WERI-Rb-1 (cell line): ENCODE results near the gene TMOD3.

ENCODE experiments used
- DNase-seq: peaks from one replicate; pipeline ENCODE4 v3.0.0-alpha.2; 2020
- H3K27ac ChIP-seq: fragments of 250-450 bp; sonication (Bioruptor Pico); 2 replicates; pipeline ENCODE4 v1.5.1; 2020; ENCODE audit warnings: mild to moderate bottlenecking, moderate library complexity
- H3K27me3 ChIP-seq: fragments of 250-450 bp; sonication (Bioruptor Pico); 2 replicates; pipeline ENCODE4 v1.5.1; 2021; ENCODE audit warnings: mild to moderate bottlenecking, low read depth, moderate library complexity; ENCODE audit not compliant: insufficient read depth, severe bottlenecking
- H3K36me3 ChIP-seq: fragments of 250-450 bp; sonication (Bioruptor Pico); 2 replicates; pipeline ENCODE4 v1.5.1; 2020; ENCODE audit warnings: mild to moderate bottlenecking, moderate library complexity
- H3K4me3 ChIP-seq: 2 replicates; pipeline ENCODE4 v1.5.1; 2011; ENCODE audit warnings: low read depth, mild to moderate bottlenecking, control low read depth, low read length
- H3K9me3 ChIP-seq: fragments of 250-450 bp; sonication (Bioruptor Pico); 2 replicates; pipeline ENCODE4 v1.5.1; 2021; ENCODE audit warnings: mild to moderate bottlenecking, moderate library complexity; ENCODE audit not compliant: severe bottlenecking
- CTCF ChIP-seq: IDR thresholded peaks from 2 replicates; pipeline ENCODE4 v1.5.1; 2011; ENCODE audit warnings: low read depth, mild to moderate bottlenecking, control low read depth, inconsistent platforms, low read length

TMOD3 gene

DNA sequence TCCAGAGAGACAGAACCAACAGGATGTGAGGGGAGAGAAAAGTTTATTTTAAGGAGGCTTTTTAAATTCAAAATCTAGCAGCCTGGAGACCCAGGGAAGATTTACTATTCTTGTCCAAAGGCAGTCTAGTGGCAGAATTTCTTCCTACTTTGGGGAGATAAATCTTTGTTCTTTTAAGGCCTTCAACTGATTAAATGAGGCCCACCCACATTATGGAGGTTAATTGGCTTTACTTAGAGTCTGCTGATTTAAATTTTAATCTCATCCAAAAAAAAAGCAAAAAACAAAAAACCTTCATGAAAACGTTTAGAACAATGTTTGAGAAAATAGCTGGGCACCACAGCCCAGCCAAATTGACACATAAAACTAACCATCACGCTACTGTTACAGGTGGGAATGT is 41.3 kb downstream of the TMOD3 start:
- Histone ChIP-seq H3K9me3 (no peaks in the 10 kb centered on the region), H3K27me3 (no peaks in the 10 kb centered on the region), H3K36me3 (peaks cover 15% of the 10 kb centered on the region), H3K4me3 (no peak overlapping the region), H3K27ac (no peak overlapping the region)
- no peak for TF ChIP-seq CTCF
- no peak for DNase-seq

- Histone ChIP-seq H3K9me3 (no peaks in the 10 kb centered on the region), H3K27ac (no peak overlapping the region), H3K36me3 (peaks cover 8% of the 10 kb centered on the region), H3K4me3 (no peak overlapping the region), H3K27me3 (no peaks in the 10 kb centered on the region)
- no peak for TF ChIP-seq CTCF
- no peak for DNase-seq
Measured at GRCh38 chr15:51874751-51875644, 45.5 kb downstream of the TMOD3 start.

DNA sequence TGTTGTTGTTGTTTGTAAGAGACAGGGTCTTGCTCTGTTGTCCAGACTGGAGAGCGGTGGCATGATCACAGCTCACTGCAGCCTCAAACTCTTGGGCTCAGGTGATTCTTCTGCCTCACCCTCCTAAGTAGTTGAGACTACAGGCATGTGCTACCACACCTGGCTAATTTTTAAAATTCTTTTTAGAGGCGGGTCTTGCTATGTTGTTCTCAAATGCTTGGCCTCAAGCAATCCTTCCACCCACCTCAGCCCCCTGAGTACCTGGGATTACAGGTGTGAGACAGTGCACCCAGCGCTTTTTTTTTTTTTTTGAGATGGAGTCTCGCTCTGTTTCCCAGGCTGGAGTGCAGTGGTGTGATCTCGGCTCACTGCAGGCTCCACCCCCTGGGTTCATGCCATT is 46.7 kb downstream of the TMOD3 start:
- Histone ChIP-seq H3K27ac (no peak overlapping the region), H3K27me3 (no peaks in the 10 kb centered on the region), H3K36me3 (peaks cover 3% of the 10 kb centered on the region), H3K9me3 (no peaks in the 10 kb centered on the region), H3K4me3 (no peak overlapping the region)
- no peak for TF ChIP-seq CTCF
- DNase-seq, result no peak

DNA sequence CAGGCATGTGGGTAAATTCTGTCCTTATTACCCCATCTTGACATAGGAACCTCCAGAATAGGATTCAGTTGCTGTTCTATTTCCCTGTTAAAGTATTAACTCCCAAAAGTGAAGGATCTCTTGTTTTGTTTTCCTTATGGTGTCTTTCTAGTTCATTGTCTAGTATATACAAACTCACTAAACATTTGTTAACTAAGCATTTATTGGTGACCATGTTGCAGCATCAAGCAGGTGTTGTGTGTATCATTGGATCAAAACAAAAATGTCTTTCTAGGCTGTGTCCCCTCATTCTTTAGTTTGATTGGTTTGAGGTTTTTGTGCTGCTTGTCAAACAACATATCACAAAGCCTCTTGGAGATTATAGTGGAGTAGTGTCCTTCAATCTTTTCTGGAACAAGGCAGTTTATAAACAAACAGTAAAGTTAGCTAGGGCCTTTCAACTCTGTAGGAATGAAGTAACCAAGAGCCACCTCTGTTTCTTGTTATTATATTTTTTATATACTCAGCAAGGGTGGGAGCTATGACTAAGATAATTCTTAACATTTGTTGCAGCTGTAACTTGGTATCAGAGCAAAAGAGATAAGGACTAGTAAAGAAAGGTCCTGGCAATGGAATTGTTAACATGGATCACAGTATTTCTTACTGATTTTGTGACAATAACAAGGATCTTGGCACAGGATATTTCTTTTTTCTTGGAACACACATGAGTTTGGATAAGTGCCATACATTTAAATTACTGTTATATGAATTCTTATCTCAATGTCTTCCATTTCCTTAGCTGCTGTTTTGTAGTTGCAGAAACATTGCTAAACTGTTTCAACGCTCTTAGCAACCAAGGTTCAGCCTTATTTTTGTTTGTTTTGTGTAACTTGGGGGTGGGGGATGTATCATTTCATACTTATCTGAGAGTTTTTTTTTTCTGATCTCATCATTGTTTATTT is 49.3 kb downstream of the TMOD3 start:
- Histone ChIP-seq H3K27me3 (no peaks in the 10 kb centered on the region), H3K27ac (no peak overlapping the region), H3K4me3 (no peak overlapping the region), H3K9me3 (no peaks in the 10 kb centered on the region), H3K36me3 (no peaks in the 10 kb centered on the region; the same call in 1 of the 2 replicates)
- DNase-seq, result no peak
- TF ChIP-seq CTCF, result no peak

DNA sequence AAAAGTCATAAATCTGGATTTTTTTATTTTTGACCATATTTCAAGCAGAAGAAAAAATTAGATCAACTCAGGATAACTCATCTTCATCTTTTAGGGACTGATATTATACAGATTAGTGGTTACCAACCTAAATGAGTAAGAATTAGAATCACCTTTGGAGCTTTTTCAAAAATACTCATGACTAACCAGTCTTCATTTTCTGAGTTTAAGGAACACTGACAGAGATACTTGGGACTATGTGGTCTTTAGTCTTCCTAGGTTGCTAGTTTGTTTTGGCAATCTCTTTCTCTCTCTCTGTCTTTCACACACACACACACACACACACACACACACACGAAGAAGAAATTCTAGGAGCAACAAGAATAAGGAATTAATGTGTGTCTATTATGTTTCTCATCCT is 50.1 kb downstream of the TMOD3 start:
- no peaks in the 10 kb centered on the region for H3K9me3 ChIP-seq
- H3K27ac ChIP-seq, result no peak overlapping the region
- no peaks in the 10 kb centered on the region; the same call in 1 of the 2 replicates for H3K36me3 ChIP-seq
- no peak overlapping the region for H3K4me3 ChIP-seq
- DNase-seq, result no peak
- no peaks in the 10 kb centered on the region for H3K27me3 ChIP-seq
- TF ChIP-seq CTCF, result no peak
